Muscle of leg (tissue), 11 donors: ENCODE data around the gene RAB33B. TPM values are rescaled to one million over a fixed set of nuclear protein-coding genes. Genes with fewer than 3 reads are reported as not detected.

Source experiments
- DNase-seq: peaks from one replicate; pipeline ENCODE4 v3.0.0; 2013
- H3K27ac ChIP-seq: one replicate; pipeline ENCODE4 v1.5.1; 2013; ENCODE audit warnings: mild to moderate bottlenecking, low read length, control low read depth
- H3K27me3 ChIP-seq: one replicate; pipeline ENCODE4 v1.6.1; 2013; ENCODE audit warnings: low read length; ENCODE audit not compliant: control insufficient read depth, insufficient read depth
- H3K36me3 ChIP-seq: one replicate; pipeline ENCODE4 v1.6.1; 2013; ENCODE audit warnings: low read length; ENCODE audit not compliant: control insufficient read depth, insufficient read depth
- H3K4me1 ChIP-seq: one replicate; pipeline ENCODE4 v1.6.1; 2013; ENCODE audit warnings: low read length; ENCODE audit not compliant: control insufficient read depth, insufficient read depth
- H3K4me3 ChIP-seq: one replicate; pipeline ENCODE4 v1.5.1; 2013; ENCODE audit warnings: low read length, control low read depth
- H3K9me3 ChIP-seq: replicated peaks from 2 replicates; pipeline ENCODE4 v1.6.1; 2013; ENCODE audit warnings: low read depth, low read length; ENCODE audit not compliant: control insufficient read depth
- WGBS: methylation state at CpG from one replicate; pipeline ENCODE4 v1.1.5; 2013; ENCODE audit warnings: missing lambda C conversion rate; ENCODE audit not compliant: insufficient coverage; 5-methylcytosine and 5-hydroxymethylcytosine counted together
- polyA plus RNA-seq, 8 donors: library from polyadenylated mRNA; unstranded; fragments of 120-200 nt; gene quantifications; one replicate each; pipeline versions ENCODE4 v1.2.1 to v1.2.3, GENCODE V29; 2013; ENCODE audit warnings: inconsistent platforms in 1 of 8, low replicate concordance in 1 of 8; ENCODE audit not compliant: insufficient read length in 8 of 8, insufficient read depth in 1 of 8
- total RNA-seq: library from RNA; stranded (reverse); fragments of 120-200 nt; gene quantifications from one replicate; pipeline ENCODE4 v1.2.4, GENCODE V29; 2013

The RAB33B gene
- total and polyA plus RNA-seq, 9 donors = 6.9 to 12.0 (median 9.4) TPM

- WGBS = no CpG with 5 or more reads among the region's 4 CpGs
- Histone ChIP-seq H3K4me1 (no peaks in the 10 kb centered on the region), H3K27ac (no peak overlapping the region), H3K27me3 (no peaks in the 10 kb centered on the region), H3K9me3 (peaks cover 3% of the 10 kb centered on the region), H3K36me3 (peaks cover 8% of the 10 kb centered on the region), H3K4me3 (no peak overlapping the region)
- no peak for DNase-seq
Measured at GRCh38 chr4:139476363-139476762, 22.4 kb downstream of the RAB33B start.

GRCh38 chr4:139481465-139481864 lies 27.5 kb downstream of the RAB33B start:
- Histone ChIP-seq H3K36me3 (no peaks in the 10 kb centered on the region), H3K9me3 (no peaks in the 10 kb centered on the region), H3K4me3 (no peak overlapping the region), H3K4me1 (no peaks in the 10 kb centered on the region), H3K27ac (no peak overlapping the region), H3K27me3 (no peaks in the 10 kb centered on the region)
- DNase-seq = no peak
- WGBS = no CpG with 5 or more reads among the region's 1 CpG

- Histone ChIP-seq H3K27ac (no peak overlapping the region), H3K4me1 (no peaks in the 10 kb centered on the region), H3K4me3 (no peak overlapping the region), H3K27me3 (no peaks in the 10 kb centered on the region), H3K9me3 (no peaks in the 10 kb centered on the region), H3K36me3 (no peaks in the 10 kb centered on the region)
- WGBS = no CpG with 5 or more reads among the region's 3 CpGs
- no peak for DNase-seq
Measured at GRCh38 chr4:139483000-139483399, 29.1 kb downstream of the RAB33B start.

GRCh38 chr4:139484783-139485311 lies 30.9 kb downstream of the RAB33B start:
- no peak for DNase-seq
- Histone ChIP-seq H3K4me3 (no peak overlapping the region), H3K27me3 (no peaks in the 10 kb centered on the region), H3K9me3 (no peaks in the 10 kb centered on the region), H3K36me3 (no peaks in the 10 kb centered on the region), H3K27ac (no peak overlapping the region), H3K4me1 (no peaks in the 10 kb centered on the region)
- WGBS = 78% methylated on average over 10 of the region's 11 CpGs

- Histone ChIP-seq H3K27me3 (no peaks in the 10 kb centered on the region), H3K36me3 (no peaks in the 10 kb centered on the region), H3K4me3 (no peak overlapping the region), H3K4me1 (no peaks in the 10 kb centered on the region), H3K27ac (no peak overlapping the region), H3K9me3 (no peaks in the 10 kb centered on the region)
- 100% methylated on average over 2 of the region's 3 CpGs for WGBS
- no peak for DNase-seq
Measured at GRCh38 chr4:139488442-139488841, 34.5 kb downstream of the RAB33B start.

- Histone ChIP-seq H3K9me3 (no peaks in the 10 kb centered on the region), H3K4me1 (no peaks in the 10 kb centered on the region), H3K36me3 (no peaks in the 10 kb centered on the region), H3K27ac (no peak overlapping the region), H3K4me3 (no peak overlapping the region), H3K27me3 (no peaks in the 10 kb centered on the region)
- DNase-seq = no peak
Measured at GRCh38 chr4:139489638-139490037, 35.7 kb downstream of the RAB33B start.

- Histone ChIP-seq H3K36me3 (no peaks in the 10 kb centered on the region), H3K27me3 (no peaks in the 10 kb centered on the region), H3K4me1 (peaks cover 3% of the 10 kb centered on the region), H3K4me3 (no peak overlapping the region), H3K27ac (no peak overlapping the region), H3K9me3 (no peaks in the 10 kb centered on the region)
- WGBS = 100% methylated on average over 1 of the region's 2 CpGs
- DNase-seq = no peak
Measured at GRCh38 chr4:139492429-139492828, 38.5 kb downstream of the RAB33B start.

GRCh38 chr4:139493176-139493575 lies 39.3 kb downstream of the RAB33B start:
- Histone ChIP-seq H3K27ac (no peak overlapping the region), H3K36me3 (no peaks in the 10 kb centered on the region)
- 61% methylated on average over 4 of the region's 4 CpGs for WGBS

GRCh38 chr4:139499186-139499585 lies 45.3 kb downstream of the RAB33B start:
- Histone ChIP-seq H3K36me3 (peaks cover 4% of the 10 kb centered on the region), H3K27me3 (no peaks in the 10 kb centered on the region), H3K4me1 (peaks cover 6% of the 10 kb centered on the region), H3K9me3 (no peaks in the 10 kb centered on the region), H3K4me3 (no peak overlapping the region), H3K27ac (no peak overlapping the region)
- WGBS = 64% methylated on average over 2 of the region's 4 CpGs
- no peak for DNase-seq

More at GRCh38 chr4:139493176-139493575, 39.3 kb downstream of the RAB33B start:
- H3K4me3 ChIP-seq = no peak overlapping the region
- peaks cover 6% of the 10 kb centered on the region for H3K4me1 ChIP-seq
- no peaks in the 10 kb centered on the region for H3K27me3 ChIP-seq
- H3K9me3 ChIP-seq = no peaks in the 10 kb centered on the region
- DNase-seq = no peak

GRCh38 chr4:139501117-139501516 lies 47.2 kb downstream of the RAB33B start:
- Histone ChIP-seq H3K4me3 (no peak overlapping the region), H3K9me3 (no peaks in the 10 kb centered on the region), H3K36me3 (peaks cover 11% of the 10 kb centered on the region), H3K4me1 (peaks cover 6% of the 10 kb centered on the region), H3K27ac (no peak overlapping the region), H3K27me3 (no peaks in the 10 kb centered on the region)
- DNase-seq = no peak
- 29% methylated on average over 1 of the region's 3 CpGs for whole genome bisulfite sequencing

GRCh38 chr4:139501527-139501926 lies 47.6 kb downstream of the RAB33B start:
- Histone ChIP-seq H3K27ac (no peak overlapping the region), H3K4me3 (no peak overlapping the region), H3K27me3 (no peaks in the 10 kb centered on the region), H3K9me3 (no peaks in the 10 kb centered on the region), H3K4me1 (peaks cover 3% of the 10 kb centered on the region), H3K36me3 (peaks cover 11% of the 10 kb centered on the region)
- no peak for DNase-seq
- WGBS = 67% methylated on average over 5 of the region's 6 CpGs
